ENCODE results near the gene GTF2IRD1.
"Not testable (repeated sequence)": the region's sequence is repeated elsewhere in the genome, so short reads cannot be mapped to it uniquely, and the experiment has no call there.

The GTF2IRD1 gene

DNA sequence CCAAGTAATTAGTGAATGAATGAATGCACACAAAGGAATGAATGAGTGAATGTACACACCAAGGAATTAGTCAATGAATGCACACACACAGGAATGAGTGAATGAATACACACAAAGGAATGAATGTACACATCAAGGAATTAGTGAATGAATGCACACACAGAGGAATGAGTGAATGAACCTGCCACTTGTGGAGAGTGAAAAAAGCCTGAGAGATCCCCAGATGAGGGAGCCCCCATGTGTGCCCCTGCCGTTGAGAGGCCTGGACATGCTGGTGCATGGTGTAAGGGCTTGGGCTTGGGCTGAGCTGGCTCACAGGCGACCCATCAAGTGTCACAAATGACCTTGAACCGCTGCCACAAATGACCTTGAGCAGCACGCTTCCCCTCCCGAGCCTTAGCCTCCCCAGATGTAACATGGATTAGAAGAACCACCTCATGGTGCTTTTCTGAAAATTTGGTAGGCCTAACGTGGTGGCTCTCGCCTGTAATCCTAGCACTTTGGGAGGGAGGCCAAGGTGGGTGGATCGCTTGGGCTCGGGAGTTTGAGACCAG, 46.2 kb downstream of the GTF2IRD1 start:
- Histone ChIP-seq H3K4me3 (ENCODE audit: insufficient read depth, low read depth, low read length) (no peak overlapping the region), H3K4me1 (ENCODE audit: control insufficient read depth, insufficient read depth, low read length) (peaks cover 9% of the 10 kb centered on the region), H3K9me3 (ENCODE audit: control insufficient read depth, low read length) (no peaks in the 10 kb centered on the region), H3K27me3 (ENCODE audit: control insufficient read depth, insufficient read depth, low read length, poor library complexity, severe bottlenecking) (no peaks in the 10 kb centered on the region), H3K27ac (ENCODE audit: insufficient read depth, low read depth, low read length, poor library complexity, severe bottlenecking) (no peak overlapping the region), H3K36me3 (ENCODE audit: control insufficient read depth, insufficient read depth, low read length) (no peaks in the 10 kb centered on the region)
- WGBS, 2 experiments: 93 to 94% methylated on average over 9 of the region's 9 CpGs

DNA sequence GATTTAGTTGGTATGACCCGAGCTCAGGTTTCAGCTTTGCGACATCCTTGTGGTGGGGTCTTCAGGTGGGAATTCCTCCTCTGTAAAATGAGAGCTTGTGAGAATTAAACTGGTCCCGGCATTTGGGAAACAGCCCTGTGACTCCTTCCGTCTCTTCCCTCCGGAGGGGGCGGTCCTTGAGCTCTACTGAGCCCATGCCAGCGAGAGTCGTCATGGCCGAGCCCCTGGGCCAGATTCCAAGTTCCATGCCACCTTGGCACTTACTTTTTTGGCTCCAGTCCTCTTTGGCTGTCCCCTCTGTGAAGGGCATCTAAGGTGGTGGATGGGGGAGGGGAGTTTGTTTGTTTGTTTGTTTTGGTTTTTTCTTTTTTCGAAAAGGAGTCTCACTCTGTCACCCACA, 47.6 kb downstream of the GTF2IRD1 start:
- WGBS, 2 experiments: 90% methylated on average over 10 of the region's 10 CpGs

DNA sequence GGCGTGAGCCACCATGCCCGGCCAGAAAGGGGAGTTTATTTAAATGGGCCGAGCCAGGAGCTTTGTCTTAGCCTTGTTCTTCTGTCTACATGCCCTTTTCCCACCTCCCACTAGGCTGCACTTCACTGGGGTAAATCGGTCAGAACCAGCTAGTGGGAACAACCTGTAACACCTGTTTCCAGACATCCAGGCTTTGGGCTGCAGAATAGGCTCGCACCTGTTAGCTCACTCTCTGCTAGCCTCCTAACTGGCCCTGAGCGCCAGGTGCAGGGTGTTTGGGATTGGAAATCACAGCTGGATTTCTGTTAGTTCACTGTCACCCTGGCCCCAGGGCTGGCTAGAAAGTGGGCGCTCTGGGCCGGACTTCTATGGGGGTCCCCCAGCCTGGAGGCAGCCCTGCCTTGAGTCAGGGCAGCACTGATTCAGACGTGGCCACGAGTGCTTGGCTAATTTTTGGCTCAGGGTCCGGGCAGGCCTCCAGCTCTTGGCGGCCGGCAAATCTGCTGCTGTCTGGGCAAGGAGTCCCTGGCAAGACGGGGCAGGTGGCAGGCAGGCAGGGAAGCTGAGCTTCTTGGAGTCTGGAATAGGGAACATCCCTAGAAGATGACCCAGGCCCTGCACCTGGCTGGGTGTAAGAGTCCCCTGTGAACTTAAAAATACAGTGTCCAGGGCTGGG, 48.6 kb downstream of the GTF2IRD1 start:
- Histone ChIP-seq H3K9me3 (ENCODE audit: control insufficient read depth, low read length) (no peaks in the 10 kb centered on the region), H3K4me1 (ENCODE audit: control insufficient read depth, insufficient read depth, low read length) (no peaks in the 10 kb centered on the region), H3K27ac (ENCODE audit: insufficient read depth, low read depth, low read length, poor library complexity, severe bottlenecking) (no peak overlapping the region), H3K36me3 (ENCODE audit: control insufficient read depth, insufficient read depth, low read length) (no peaks in the 10 kb centered on the region), H3K27me3 (ENCODE audit: control insufficient read depth, insufficient read depth, low read length, poor library complexity, severe bottlenecking) (no peaks in the 10 kb centered on the region), H3K4me3 (ENCODE audit: insufficient read depth, low read depth, low read length) (no peak overlapping the region)
- WGBS, 2 experiments: 94% methylated on average over 14 of the region's 14 CpGs

More for the DNA sequence above, 47.6 kb downstream of the GTF2IRD1 start:
- Histone ChIP-seq H3K27ac (ENCODE audit: insufficient read depth, low read depth, low read length, poor library complexity, severe bottlenecking) (no peak overlapping the region), H3K4me1 (ENCODE audit: control insufficient read depth, insufficient read depth, low read length) (no peaks in the 10 kb centered on the region), H3K9me3 (ENCODE audit: control insufficient read depth, low read length) (no peaks in the 10 kb centered on the region), H3K4me3 (ENCODE audit: insufficient read depth, low read depth, low read length) (no peak overlapping the region), H3K27me3 (ENCODE audit: control insufficient read depth, insufficient read depth, low read length, poor library complexity, severe bottlenecking) (no peaks in the 10 kb centered on the region), H3K36me3 (ENCODE audit: control insufficient read depth, insufficient read depth, low read length) (no peaks in the 10 kb centered on the region)

DNA sequence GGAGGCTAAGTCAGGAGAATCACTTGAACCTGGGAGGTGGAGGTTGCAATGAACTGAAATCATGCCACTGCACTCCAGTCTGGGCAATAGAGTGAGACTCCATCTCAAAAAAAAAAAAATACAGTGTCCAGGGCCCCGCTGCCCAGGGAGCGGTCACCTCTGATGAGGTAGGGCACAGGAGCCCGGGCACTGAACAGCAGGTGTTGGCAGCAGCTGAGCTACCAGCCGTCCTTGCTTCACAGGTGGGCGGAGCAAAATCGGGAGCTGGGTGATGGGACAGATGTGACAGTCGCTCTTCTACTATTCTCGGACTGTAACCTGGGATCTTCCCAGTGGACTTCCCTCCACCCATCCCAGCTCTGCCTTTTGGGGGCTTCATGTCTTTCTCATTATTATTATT, 49.4 kb downstream of the GTF2IRD1 start:
- no peak overlapping the region for H3K27ac ChIP-seq (ENCODE audit: insufficient read depth, low read depth, low read length, poor library complexity, severe bottlenecking)
- no peaks in the 10 kb centered on the region for H3K9me3 ChIP-seq (ENCODE audit: control insufficient read depth, low read length)
- no peaks in the 10 kb centered on the region for H3K36me3 ChIP-seq (ENCODE audit: control insufficient read depth, insufficient read depth, low read length)
- H3K4me1 ChIP-seq (ENCODE audit: control insufficient read depth, insufficient read depth, low read length): no peaks in the 10 kb centered on the region
- no peak overlapping the region for H3K4me3 ChIP-seq (ENCODE audit: insufficient read depth, low read depth, low read length)
- WGBS, 2 experiments: 95 to 97% methylated on average over 8 of the region's 8 CpGs
- H3K27me3 ChIP-seq (ENCODE audit: control insufficient read depth, insufficient read depth, low read length, poor library complexity, severe bottlenecking): no peaks in the 10 kb centered on the region

DNA sequence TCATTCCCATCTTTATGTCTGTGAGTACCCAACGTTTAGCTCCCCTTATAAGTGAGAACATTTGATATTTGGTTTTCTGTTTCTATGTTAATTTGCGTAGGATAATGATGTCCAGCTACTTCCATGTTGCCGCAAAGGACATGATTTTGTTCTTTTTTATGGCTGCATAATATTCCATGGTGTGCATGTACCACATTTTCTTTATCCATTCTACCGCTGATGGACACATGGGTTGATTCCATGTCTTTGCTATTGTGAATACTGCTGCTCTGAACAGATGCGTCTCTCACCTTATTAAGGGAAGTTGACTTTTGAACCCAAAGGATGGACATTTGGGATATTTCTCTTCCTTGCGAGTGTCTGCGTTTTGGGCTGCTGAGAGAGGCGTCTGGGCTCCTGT, 50.2 kb downstream of the GTF2IRD1 start:
- Histone ChIP-seq H3K27me3 (ENCODE audit: control insufficient read depth, insufficient read depth, low read length, poor library complexity, severe bottlenecking) (no peaks in the 10 kb centered on the region), H3K4me3 (ENCODE audit: insufficient read depth, low read depth, low read length) (no peak overlapping the region), H3K4me1 (ENCODE audit: control insufficient read depth, insufficient read depth, low read length) (no peaks in the 10 kb centered on the region), H3K36me3 (ENCODE audit: control insufficient read depth, insufficient read depth, low read length) (no peaks in the 10 kb centered on the region), H3K27ac (ENCODE audit: insufficient read depth, low read depth, low read length, poor library complexity, severe bottlenecking) (no peak overlapping the region), H3K9me3 (ENCODE audit: control insufficient read depth, low read length) (no peaks in the 10 kb centered on the region)
- WGBS, 2 experiments: 95 to 97% methylated on average over 8 of the region's 8 CpGs

DNA sequence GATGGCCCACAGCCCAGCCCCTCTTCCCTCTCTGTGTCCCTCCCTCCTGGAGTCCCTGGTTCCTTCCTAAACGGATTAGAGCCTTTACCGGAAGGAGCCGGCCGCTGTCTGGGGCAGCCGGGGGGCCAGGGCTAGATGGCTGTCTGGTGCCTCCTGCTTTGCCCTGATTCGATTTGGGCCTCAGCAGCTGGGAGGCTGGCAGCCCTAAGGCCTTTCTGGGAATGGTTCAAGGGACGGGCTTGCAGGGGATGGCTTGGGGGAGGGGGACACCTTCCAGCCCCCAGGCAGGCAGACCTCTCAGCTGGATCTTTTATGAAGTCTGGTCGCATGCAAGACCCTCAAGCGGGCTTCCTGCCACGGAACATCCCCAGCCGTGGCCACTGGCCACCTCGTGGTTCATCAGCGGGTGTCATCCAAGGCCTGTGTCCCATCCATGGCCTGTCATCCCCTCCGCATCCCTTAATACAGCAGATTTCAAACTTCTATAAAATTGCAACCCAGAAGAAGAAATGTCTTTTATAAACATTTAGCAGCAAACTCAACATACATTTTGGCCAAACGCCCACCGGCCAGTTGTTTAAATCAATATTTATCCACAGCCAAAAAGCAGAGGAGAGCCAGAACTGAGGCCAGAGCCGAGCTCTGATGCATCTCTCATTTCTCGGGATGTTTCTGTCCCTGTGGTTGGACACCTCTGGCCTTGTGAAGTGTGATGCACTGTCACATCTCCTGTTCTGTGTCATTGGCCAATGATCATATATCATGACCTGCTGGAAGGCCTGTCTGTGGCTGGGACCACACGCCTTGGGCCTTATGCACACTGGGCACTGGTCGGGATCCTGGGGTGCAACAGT, 52.0 kb downstream of the GTF2IRD1 start:
- H3K27me3 ChIP-seq (ENCODE audit: control insufficient read depth, insufficient read depth, low read length, poor library complexity, severe bottlenecking): no peaks in the 10 kb centered on the region
- H3K36me3 ChIP-seq (ENCODE audit: control insufficient read depth, insufficient read depth, low read length): no peaks in the 10 kb centered on the region
- no peak overlapping the region for H3K4me3 ChIP-seq (ENCODE audit: insufficient read depth, low read depth, low read length)
- H3K27ac ChIP-seq (ENCODE audit: insufficient read depth, low read depth, low read length, poor library complexity, severe bottlenecking): no peak overlapping the region
- 88 to 90% methylated on average over 20 of the region's 20 CpGs for WGBS, 2 experiments
- no peaks in the 10 kb centered on the region for H3K4me1 ChIP-seq (ENCODE audit: control insufficient read depth, insufficient read depth, low read length)
- no peaks in the 10 kb centered on the region for H3K9me3 ChIP-seq (ENCODE audit: control insufficient read depth, low read length)

DNA sequence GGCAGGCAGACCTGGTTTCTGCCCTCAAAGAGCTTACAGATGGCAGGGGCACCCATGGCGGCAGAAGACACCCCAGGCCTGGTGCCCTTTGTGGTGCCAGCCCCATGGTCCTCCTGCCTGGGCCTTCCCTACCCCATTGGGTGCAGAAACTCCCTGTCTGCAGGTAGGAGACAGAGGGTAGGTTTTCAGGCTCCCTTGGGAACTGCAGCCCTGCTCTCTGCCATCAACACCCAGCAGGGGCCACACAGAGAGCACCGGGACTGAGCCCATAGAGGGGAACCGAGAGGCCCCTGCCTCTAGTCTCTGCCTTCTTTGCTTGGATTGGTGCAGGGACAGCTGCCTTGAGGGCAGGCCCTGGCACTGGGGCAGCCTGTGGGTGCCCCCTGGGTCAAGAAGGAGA, 52.6 kb downstream of the GTF2IRD1 start:
- H3K27ac ChIP-seq (ENCODE audit: insufficient read depth, low read depth, low read length, poor library complexity, severe bottlenecking): no peak overlapping the region
- no peaks in the 10 kb centered on the region for H3K9me3 ChIP-seq (ENCODE audit: control insufficient read depth, low read length)
- no peaks in the 10 kb centered on the region for H3K4me1 ChIP-seq (ENCODE audit: control insufficient read depth, insufficient read depth, low read length)
- WGBS, 2 experiments: 92 to 94% methylated on average over 3 of the region's 3 CpGs
- no peaks in the 10 kb centered on the region for H3K36me3 ChIP-seq (ENCODE audit: control insufficient read depth, insufficient read depth, low read length)
- H3K4me3 ChIP-seq (ENCODE audit: insufficient read depth, low read depth, low read length): no peak overlapping the region
- H3K27me3 ChIP-seq (ENCODE audit: control insufficient read depth, insufficient read depth, low read length, poor library complexity, severe bottlenecking): no peaks in the 10 kb centered on the region

DNA sequence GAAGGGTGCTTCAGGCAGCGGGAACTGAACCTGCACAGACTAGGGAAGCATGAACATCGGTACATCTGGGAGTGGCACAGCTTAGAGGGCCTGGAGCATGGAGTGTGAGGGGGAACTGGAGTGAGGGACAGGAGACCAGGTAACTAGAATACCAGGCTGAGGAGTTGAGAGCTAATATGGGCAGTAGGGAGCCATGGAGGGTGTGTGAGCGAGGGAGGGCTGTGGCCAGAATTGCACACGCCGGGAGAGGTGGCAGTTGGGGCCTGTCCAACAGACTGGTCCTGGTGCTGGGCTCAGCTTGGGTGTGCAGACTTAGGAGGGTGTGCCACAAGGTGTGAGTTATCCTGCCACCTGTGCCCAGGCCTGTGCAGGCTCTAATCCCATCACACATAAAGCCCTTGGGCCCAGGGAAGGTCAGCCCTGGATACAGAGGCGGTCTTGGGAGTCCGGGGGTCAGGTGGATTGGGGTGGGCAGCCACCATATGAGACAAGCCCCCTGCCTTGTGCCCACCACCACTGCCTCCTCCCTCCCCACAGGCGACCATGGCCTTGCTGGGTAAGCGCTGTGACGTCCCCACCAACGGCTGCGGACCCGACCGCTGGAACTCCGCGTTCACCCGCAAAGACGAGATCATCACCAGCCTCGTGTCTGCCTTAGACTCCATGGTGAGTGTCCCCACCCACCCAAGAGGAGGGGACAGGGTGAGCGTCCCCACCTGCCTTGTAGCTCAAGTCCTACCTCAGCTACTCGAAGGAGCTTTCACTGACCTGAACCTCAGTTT, 54.0 kb downstream of the GTF2IRD1 start:
- Histone ChIP-seq H3K27ac (ENCODE audit: insufficient read depth, low read depth, low read length, poor library complexity, severe bottlenecking) (no peak overlapping the region), H3K27me3 (ENCODE audit: control insufficient read depth, insufficient read depth, low read length, poor library complexity, severe bottlenecking) (no peaks in the 10 kb centered on the region), H3K36me3 (ENCODE audit: control insufficient read depth, insufficient read depth, low read length) (peaks cover 8% of the 10 kb centered on the region), H3K4me3 (ENCODE audit: insufficient read depth, low read depth, low read length) (no peak overlapping the region), H3K9me3 (ENCODE audit: control insufficient read depth, low read length) (no peaks in the 10 kb centered on the region), H3K4me1 (ENCODE audit: control insufficient read depth, insufficient read depth, low read length) (no peaks in the 10 kb centered on the region)
- 96% methylated on average over 21 of the region's 21 CpGs for WGBS, 2 experiments

DNA sequence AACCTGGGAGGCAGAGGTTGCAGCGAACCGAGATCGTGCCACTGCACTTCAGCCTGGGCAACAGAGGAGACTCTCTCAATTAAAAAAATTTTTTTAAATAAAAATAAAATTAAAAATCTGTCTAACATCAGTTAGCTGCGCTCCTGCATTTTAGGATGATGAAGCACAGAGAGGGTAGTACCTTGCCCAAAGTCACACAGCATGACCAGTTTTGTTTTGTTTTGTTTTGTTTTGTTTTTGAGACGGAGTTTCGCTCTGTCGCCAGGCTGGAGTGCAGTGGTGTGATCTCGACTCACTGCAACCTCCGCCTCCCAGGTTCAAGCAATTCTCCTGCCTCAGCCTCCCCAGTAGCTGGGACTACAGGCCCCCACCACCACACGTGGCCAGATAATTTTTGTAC, 55.7 kb downstream of the GTF2IRD1 start:
- H3K27me3 ChIP-seq (ENCODE audit: control insufficient read depth, insufficient read depth, low read length, poor library complexity, severe bottlenecking); H3K4me1 ChIP-seq (ENCODE audit: control insufficient read depth, insufficient read depth, low read length); H3K27ac ChIP-seq (ENCODE audit: insufficient read depth, low read depth, low read length, poor library complexity, severe bottlenecking); H3K4me3 ChIP-seq (ENCODE audit: insufficient read depth, low read depth, low read length); H3K9me3 ChIP-seq (ENCODE audit: control insufficient read depth, low read length): not testable (repeated sequence)
- peaks cover 11% of the 10 kb centered on the region for H3K36me3 ChIP-seq (ENCODE audit: control insufficient read depth, insufficient read depth, low read length)
- 95 to 97% methylated on average over 10 of the region's 10 CpGs for WGBS, 2 experiments

DNA sequence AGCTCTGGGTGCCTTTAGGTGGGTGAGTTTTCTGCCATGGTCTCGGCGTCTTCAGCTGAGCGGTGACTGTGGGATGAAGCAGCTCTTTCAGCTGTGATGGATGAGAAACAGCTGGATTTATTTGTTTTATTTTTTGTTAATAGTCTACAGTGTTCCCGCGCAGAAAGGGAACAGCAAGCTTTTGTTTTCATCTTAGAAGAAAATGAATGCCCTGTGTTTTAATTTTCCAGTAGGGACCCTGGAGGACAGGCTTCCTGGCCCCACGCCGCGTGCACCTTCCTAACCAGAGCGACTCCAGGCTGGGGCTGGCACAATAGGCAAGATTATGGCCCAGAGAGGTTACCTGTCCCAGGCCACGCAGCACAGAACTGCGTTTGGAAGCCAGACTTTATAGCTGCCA, 57.6 kb downstream of the GTF2IRD1 start:
- Histone ChIP-seq H3K36me3 (ENCODE audit: control insufficient read depth, insufficient read depth, low read length) (peaks cover 13% of the 10 kb centered on the region), H3K27me3 (ENCODE audit: control insufficient read depth, insufficient read depth, low read length, poor library complexity, severe bottlenecking) (no peaks in the 10 kb centered on the region), H3K9me3 (ENCODE audit: control insufficient read depth, low read length) (no peaks in the 10 kb centered on the region), H3K27ac (ENCODE audit: insufficient read depth, low read depth, low read length, poor library complexity, severe bottlenecking) (no peak overlapping the region), H3K4me1 (ENCODE audit: control insufficient read depth, insufficient read depth, low read length) (no peaks in the 10 kb centered on the region), H3K4me3 (ENCODE audit: insufficient read depth, low read depth, low read length) (no peak overlapping the region)
- 96 to 97% methylated on average over 11 of the region's 11 CpGs for WGBS, 2 experiments

Data from ectodermal cell (in vitro differentiated cells).